WTC11 (cell line): ENCODE data around the gene GRP.

Experiments
- AFF4 ChIP-seq: sonication (generic); formaldehyde crosslinking; IDR thresholded peaks from 2 replicates; pipeline ENCODE4 v1.8.1; 2023; ENCODE audit warnings: mild to moderate bottlenecking, missing genetic modification reagents, borderline replicate concordance
- ATF3 ChIP-seq: sonication (generic); formaldehyde crosslinking; conservative IDR thresholded peaks from 2 replicates; pipeline ENCODE4 v1.8.1; 2022; ENCODE audit warnings: mild to moderate bottlenecking, missing genetic modification reagents
- ATF6 ChIP-seq: sonication (generic); formaldehyde crosslinking; IDR thresholded peaks from 2 replicates; pipeline ENCODE4 v1.8.1; 2023; ENCODE audit warnings: mild to moderate bottlenecking, missing genetic modification reagents
- CREB1 ChIP-seq: sonication (generic); formaldehyde crosslinking; IDR thresholded peaks from 2 replicates; pipeline ENCODE4 v1.8.0; 2023; ENCODE audit warnings: mild to moderate bottlenecking, missing genetic modification reagents
- FOXP1 ChIP-seq: sonication (generic); formaldehyde crosslinking; IDR thresholded peaks from 2 replicates; pipeline ENCODE4 v1.8.0; 2022; ENCODE audit warnings: missing genetic modification reagents, mild to moderate bottlenecking, moderate library complexity, borderline replicate concordance
- NR3C1 ChIP-seq: sonication (generic); formaldehyde crosslinking; conservative IDR thresholded peaks from 2 replicates; pipeline ENCODE4 v1.8.1; 2023; ENCODE audit warnings: low read depth, mild to moderate bottlenecking, missing genetic modification reagents
- RELA ChIP-seq: sonication (generic); formaldehyde crosslinking; IDR thresholded peaks from 2 replicates; pipeline ENCODE4 v1.8.1; 2022; ENCODE audit warnings: missing genetic modification reagents, mild to moderate bottlenecking, borderline replicate concordance
- SP1 ChIP-seq: sonication (generic); formaldehyde crosslinking; conservative IDR thresholded peaks from 2 replicates; pipeline ENCODE4 v1.8.1; 2022; ENCODE audit warnings: missing genetic modification reagents
- TEAD4 ChIP-seq: sonication (generic); formaldehyde crosslinking; IDR thresholded peaks from 2 replicates; pipeline ENCODE4 v1.8.0; 2022; ENCODE audit warnings: mild to moderate bottlenecking, missing genetic modification reagents
- ZNF396 ChIP-seq: fragments of 250-450 bp; sonication (Bioruptor Pico); IDR thresholded peaks from 2 replicates; pipeline ENCODE4 v1.8.0; 2021; ENCODE audit warnings: mild to moderate bottlenecking, moderate library complexity, borderline replicate concordance
- TF ChIP-seq, protein P1 (sequence below): fragments of 200-600 bp; IDR thresholded peaks from 2 replicates; pipeline ENCODE4 v1.8.0; 2022; ENCODE audit warnings: antibody characterized with exemption
- TF ChIP-seq, protein P2 (sequence below): sonication (generic); formaldehyde crosslinking; IDR thresholded peaks from 2 replicates; pipeline ENCODE4 v1.8.0; 2022; ENCODE audit warnings: mild to moderate bottlenecking, missing genetic modification reagents
- TF ChIP-seq, protein P3 (sequence below): sonication (generic); formaldehyde crosslinking; IDR thresholded peaks from 2 replicates; pipeline ENCODE4 v1.8.0; 2022; ENCODE audit warnings: mild to moderate bottlenecking, missing genetic modification reagents

GRCh38 chr18:59233017-59233410 is 13.1 kb downstream of the GRP start:
- no peak for TF ChIP-seq CREB1 (CRISPR knock-in tag)
- TF ChIP-seq, protein P1, sequence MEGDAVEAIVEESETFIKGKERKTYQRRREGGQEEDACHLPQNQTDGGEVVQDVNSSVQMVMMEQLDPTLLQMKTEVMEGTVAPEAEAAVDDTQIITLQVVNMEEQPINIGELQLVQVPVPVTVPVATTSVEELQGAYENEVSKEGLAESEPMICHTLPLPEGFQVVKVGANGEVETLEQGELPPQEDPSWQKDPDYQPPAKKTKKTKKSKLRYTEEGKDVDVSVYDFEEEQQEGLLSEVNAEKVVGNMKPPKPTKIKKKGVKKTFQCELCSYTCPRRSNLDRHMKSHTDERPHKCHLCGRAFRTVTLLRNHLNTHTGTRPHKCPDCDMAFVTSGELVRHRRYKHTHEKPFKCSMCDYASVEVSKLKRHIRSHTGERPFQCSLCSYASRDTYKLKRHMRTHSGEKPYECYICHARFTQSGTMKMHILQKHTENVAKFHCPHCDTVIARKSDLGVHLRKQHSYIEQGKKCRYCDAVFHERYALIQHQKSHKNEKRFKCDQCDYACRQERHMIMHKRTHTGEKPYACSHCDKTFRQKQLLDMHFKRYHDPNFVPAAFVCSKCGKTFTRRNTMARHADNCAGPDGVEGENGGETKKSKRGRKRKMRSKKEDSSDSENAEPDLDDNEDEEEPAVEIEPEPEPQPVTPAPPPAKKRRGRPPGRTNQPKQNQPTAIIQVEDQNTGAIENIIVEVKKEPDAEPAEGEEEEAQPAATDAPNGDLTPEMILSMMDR: no peak
- TF ChIP-seq AFF4: no peak
- no peak for TF ChIP-seq TEAD4 (CRISPR knock-in tag)
- no peak for TF ChIP-seq ATF6
- TF ChIP-seq FOXP1 (CRISPR knock-in tag): no peak
- no peak for TF ChIP-seq RELA (CRISPR knock-in tag)
- no peak for TF ChIP-seq ZNF396 (CRISPR knock-in tag)
- TF ChIP-seq SP1 (CRISPR knock-in tag): no peak
- no peak for TF ChIP-seq ATF3 (CRISPR knock-in tag)
- TF ChIP-seq, protein P2, sequence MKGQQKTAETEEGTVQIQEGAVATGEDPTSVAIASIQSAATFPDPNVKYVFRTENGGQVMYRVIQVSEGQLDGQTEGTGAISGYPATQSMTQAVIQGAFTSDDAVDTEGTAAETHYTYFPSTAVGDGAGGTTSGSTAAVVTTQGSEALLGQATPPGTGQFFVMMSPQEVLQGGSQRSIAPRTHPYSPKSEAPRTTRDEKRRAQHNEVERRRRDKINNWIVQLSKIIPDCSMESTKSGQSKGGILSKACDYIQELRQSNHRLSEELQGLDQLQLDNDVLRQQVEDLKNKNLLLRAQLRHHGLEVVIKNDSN (CRISPR knock-in tag): no peak
- no peak for TF ChIP-seq NR3C1 (CRISPR knock-in tag)
- TF ChIP-seq, protein P3, sequence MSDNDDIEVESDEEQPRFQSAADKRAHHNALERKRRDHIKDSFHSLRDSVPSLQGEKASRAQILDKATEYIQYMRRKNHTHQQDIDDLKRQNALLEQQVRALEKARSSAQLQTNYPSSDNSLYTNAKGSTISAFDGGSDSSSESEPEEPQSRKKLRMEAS (CRISPR knock-in tag): no peak
